GM19351 (cell line): ENCODE results near the gene DAPK2.
"Not testable (repeated sequence)": the region's sequence is repeated elsewhere in the genome, so short reads cannot be mapped to it uniquely, and the experiment has no call there.

Experiments used
- ATAC-seq: cut with Tn5 transposase; IDR thresholded peaks from one replicate; pipeline ENCODE4 v1.9.1; 2021; ENCODE audit warnings: mild to moderate bottlenecking, moderate library complexity; ENCODE audit not compliant: unreplicated experiment

DAPK2 gene

GRCh38 chr15:64046421-64047153, at the start of gene DAPK2:
Gene DAPK2 (minus strand): TSS chr15:64046485. CDS start chr15:64040261, 6,224 bp downstream.
- peak; percentile 58 for ATAC-seq

GRCh38 chr15:64095431-64095794, 49.1 kb upstream of the DAPK2 start:
- ATAC-seq: no peak

- ATAC-seq: peak; percentile 57
These were observed 47.5 kb upstream of the DAPK2 start, which contains the start of gene CIAO2A for GRCh38 chr15:64093627-64094417. Gene CIAO2A (minus strand): TSS chr15:64093838. CDS start chr15:64093768, 70 bp downstream.

GRCh38 chr15:64092864-64093626, 46.8 kb upstream of the DAPK2 start:
- no peak for ATAC-seq

GRCh38 chr15:64092075-64092820, 46.0 kb upstream of the DAPK2 start:
- no peak for ATAC-seq

- ATAC-seq: no peak
These were observed 44.2 kb upstream of the DAPK2 start for GRCh38 chr15:64090527-64090926.

- ATAC-seq: no peak
These were observed 43.4 kb upstream of the DAPK2 start for GRCh38 chr15:64089543-64090280.

- no peak for ATAC-seq
These were observed 36.5 kb upstream of the DAPK2 start for GRCh38 chr15:64082757-64083156.

GRCh38 chr15:64073496-64073895, 27.2 kb upstream of the DAPK2 start:
- not testable (repeated sequence) for ATAC-seq

- ATAC-seq: no peak
These were observed 26.5 kb upstream of the DAPK2 start for GRCh38 chr15:64072812-64073211.

GRCh38 chr15:64071931-64072765, 25.9 kb upstream of the DAPK2 start:
- ATAC-seq: no peak

GRCh38 chr15:64070965-64071851, 24.9 kb upstream of the DAPK2 start:
- no peak for ATAC-seq

GRCh38 chr15:64070106-64070505, 23.8 kb upstream of the DAPK2 start:
- no peak for ATAC-seq

GRCh38 chr15:64068133-64068532, 21.8 kb upstream of the DAPK2 start:
- ATAC-seq: no peak

GRCh38 chr15:64067564-64068030, 21.3 kb upstream of the DAPK2 start:
- no peak for ATAC-seq

GRCh38 chr15:64066451-64066850, 20.2 kb upstream of the DAPK2 start:
- no peak for ATAC-seq

- no peak for ATAC-seq
These were observed 14.4 kb upstream of the DAPK2 start for GRCh38 chr15:64060716-64061115.

- ATAC-seq: not testable (repeated sequence)
These were observed 12.8 kb upstream of the DAPK2 start for GRCh38 chr15:64059104-64059503.
